GM18861 (cell line): ENCODE measurements around the gene LSM7.

Experiments
- ATAC-seq: cut with Tn5 transposase; IDR thresholded peaks from one replicate; pipeline ENCODE4 v1.9.1; 2021; ENCODE audit not compliant: unreplicated experiment

The LSM7 gene

GRCh38 chr19:2305452-2306280 is 22.7 kb downstream of the LSM7 start:
- ATAC-seq = no peak

DNA sequence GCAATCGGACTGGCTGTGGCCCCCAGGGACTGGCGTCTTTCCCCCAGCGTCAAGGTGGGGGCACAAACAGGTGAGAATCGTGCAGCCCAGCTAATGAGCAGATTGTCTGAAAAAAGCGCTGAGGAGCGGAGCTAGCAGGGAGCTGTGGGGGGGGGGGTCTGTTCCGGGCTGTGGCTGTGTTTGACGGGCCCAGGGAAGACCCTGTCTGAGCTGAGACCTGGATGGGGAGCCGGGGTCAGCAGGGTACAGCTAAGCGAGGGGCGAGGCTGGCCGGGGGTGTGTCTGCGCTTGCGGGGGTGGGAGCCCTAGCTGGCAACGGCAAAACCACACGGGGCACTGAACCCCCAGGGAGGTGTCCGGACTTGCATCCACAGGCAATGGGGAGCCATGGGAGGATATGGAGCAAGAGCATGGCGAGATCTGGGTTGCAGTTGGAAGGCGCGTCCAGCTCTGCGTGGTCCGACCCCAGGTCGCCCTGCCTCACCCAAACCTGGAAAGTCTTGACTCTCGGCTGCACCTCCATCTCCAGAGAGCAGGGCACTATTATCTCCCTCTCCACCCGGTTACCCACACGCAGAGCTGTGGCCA is 25.1 kb downstream of the LSM7 start:
- ATAC-seq = no peak

DNA sequence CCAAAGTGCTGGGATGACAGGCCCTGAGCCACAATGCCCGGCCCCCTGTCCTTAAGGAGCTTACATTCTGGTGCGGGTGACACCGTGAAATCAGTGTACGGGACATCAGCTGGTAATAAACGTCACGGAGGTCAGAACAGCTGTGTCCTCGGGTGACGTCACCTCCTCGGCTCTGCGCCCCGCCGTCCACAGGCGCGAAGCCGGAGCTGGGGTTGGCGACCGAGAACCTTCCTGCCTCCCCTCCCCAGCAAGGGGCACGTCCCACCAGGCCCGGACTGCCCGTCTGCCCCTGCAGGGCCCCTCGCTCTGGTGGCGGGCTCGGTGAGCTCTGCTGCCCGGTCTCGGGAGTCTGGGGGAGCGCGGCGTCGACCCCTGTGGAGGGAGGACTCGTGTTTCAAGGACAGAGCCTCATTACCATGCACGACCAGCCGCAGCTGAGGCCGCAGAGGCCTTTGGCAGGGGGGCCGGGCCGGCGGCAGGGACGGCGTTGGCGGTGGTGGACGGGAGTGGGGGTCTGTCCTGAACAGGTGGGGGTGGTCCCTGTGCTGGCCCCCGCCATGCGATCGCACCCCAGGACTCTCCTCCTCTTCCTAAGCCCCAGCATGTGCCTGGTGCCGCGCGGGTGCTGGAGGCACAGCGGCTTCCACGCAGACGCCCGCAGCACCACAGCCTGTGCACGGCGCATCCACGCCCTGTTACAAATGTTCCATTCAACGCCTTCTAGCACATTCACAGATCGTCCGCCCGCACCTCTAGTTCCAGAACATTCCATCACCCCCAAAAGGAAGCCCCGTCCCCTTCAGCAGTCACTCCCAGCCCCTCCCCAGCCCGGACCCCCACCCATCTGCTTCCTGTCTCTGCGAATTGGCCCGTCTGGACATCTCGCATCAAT is 25.8 kb downstream of the LSM7 start:
- no peak for ATAC-seq

DNA sequence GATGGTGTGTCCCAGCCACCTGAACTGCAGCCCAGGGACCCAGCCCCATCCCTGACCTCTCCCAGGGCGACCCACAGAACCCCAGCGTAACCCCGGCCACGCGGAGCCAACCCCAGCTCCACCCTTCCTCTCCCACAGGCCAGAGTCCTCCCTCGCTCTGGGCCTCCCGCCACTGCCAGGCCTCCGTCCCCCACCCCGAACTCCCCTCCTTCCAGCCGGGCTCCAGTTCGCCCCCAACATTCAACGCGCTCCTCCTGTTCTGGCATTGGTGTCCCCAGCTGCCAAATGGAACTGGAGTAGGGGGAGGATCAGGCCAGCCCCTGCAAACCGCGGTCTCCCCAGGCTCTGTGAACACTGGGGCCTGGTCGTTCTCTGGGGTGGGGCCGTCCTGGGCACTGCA is 27.9 kb downstream of the LSM7 start:
- ATAC-seq = no peak

GRCh38 chr19:2296141-2296540 is 32.2 kb downstream of the LSM7 start:
- no peak for ATAC-seq

DNA sequence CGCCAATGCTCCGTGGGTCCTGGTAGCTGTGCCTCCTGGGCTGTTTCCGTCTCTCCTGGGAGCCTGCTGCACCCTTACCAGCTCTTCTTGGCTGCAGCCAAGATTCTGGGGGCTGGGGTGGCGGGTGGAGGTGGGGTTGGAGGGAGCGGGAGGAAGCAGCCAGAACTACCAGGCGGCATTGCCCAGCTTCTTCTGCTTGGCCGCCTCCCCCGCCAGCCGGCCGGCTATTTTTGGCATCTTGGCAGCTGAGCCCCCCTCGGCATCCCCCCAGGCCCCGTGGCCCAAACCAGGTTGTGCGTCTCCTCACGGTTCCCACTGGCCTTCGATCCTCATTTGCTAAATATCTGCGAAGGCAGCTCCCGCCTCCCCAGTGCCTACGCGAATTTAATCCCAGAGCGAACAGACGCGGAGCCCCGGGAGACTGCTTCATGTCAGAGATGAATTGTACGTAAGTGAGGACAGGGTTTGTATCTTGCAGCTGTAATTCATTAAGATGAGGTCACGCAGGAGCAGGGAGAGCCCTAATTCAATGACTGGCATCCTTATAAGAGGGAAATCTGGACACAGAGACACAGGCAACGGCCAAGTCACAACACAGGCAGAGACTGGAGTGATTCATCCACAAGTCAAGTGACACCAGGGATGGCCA is 33.6 kb downstream of the LSM7 start:
- no peak for ATAC-seq

DNA sequence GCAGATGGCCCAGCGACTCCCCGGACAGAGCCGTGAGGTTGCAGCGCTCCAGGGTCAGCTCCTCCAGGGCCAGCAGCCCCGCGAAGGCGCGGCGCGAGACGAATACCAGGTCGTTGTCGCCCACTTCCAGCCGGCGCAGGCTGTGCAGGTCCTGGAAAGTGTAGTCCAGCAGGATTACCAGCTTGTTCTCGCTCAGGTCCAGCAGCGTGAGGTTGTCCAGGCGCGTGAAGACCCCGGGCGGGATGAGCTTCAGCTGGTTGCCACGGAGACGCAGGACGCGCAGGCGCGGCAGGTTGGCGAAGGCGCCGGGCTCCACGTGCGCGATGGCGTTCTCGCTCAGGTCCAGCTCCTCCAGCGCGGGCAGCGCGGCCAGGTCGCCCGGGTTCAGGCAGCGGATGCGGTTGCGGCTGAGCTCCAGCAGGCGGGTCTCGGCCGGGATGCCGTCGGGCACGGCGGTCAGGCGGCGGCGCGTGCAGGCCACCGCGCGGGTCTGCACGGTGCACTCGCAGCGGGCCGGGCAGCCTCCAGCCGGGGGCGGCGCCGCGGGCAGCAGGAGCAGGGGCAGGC is 37.1 kb downstream of the LSM7 start:
- ATAC-seq = no peak

DNA sequence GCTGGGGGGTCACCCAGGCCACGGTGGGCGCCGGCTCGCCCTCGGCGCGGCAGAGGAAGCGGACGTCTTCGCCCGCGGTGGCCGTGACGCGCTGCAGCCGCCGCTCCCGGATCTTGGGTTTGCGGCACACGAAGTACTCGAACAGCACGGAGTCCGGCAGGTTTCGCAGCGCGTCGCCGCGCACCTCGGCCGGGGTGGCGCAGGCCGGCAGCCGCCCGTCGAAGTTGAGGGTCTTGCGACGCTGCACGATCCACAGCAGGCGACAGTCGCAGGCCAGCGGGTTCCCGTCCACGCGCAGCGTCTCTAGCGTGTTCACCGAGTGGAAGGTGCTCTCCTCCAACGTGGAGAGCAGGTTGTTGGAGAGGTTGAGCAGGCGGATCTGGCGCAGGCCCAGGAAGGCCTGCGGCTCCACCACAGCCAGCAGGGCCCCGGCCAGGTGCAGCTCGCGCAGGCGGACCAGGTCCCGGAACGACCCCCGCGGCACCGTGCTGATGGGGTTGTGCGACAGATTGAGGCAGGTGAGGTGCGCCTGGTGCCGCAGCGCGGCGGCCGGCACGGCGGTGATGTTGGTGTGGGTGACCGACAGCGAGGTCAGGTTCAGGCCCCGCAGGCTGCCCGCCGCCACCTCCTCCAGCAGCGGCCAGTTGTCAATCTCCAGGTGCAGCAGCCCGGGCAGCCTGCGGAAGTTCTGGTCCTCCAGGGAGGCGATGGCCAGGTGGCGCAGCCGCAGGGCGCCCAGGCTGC is 37.8 kb downstream of the LSM7 start:
- ATAC-seq = peak; percentile 17

DNA sequence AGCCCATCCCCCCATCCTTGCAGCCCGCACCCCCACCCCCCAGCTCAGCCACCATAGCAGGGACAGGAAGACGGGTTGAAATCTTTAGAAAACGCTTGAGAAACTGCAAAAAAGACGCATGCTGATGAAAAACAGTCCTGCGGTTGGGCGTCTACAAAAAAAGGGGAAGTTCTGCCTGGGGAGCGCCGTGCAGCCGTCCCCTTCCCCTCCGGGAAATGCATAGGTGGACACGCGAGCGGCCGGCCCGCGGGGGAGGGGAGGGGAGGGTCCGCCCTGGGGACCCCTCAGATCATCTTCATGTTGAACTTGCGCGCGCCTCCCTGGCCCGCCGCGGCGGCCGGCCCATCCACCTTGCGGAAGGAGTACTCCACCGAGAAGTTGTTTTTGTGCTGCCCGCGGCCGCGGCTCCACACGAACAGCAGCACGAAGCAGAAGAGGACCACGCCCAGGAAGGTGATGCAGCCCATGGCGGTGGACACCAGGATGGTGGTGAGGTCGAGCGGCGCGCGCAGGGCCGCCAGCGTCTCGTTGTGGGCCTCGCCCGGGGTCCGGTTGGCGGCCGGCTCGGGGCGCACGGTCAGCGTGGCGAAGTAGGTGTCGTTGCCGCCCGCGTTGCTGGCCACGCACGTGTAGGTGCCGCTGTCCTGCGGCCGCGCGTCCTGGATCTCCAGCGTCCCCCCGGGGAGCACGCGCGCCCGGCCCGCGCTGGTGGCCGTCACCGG is 38.5 kb downstream of the LSM7 start:
- ATAC-seq = peak; percentile 36

DNA sequence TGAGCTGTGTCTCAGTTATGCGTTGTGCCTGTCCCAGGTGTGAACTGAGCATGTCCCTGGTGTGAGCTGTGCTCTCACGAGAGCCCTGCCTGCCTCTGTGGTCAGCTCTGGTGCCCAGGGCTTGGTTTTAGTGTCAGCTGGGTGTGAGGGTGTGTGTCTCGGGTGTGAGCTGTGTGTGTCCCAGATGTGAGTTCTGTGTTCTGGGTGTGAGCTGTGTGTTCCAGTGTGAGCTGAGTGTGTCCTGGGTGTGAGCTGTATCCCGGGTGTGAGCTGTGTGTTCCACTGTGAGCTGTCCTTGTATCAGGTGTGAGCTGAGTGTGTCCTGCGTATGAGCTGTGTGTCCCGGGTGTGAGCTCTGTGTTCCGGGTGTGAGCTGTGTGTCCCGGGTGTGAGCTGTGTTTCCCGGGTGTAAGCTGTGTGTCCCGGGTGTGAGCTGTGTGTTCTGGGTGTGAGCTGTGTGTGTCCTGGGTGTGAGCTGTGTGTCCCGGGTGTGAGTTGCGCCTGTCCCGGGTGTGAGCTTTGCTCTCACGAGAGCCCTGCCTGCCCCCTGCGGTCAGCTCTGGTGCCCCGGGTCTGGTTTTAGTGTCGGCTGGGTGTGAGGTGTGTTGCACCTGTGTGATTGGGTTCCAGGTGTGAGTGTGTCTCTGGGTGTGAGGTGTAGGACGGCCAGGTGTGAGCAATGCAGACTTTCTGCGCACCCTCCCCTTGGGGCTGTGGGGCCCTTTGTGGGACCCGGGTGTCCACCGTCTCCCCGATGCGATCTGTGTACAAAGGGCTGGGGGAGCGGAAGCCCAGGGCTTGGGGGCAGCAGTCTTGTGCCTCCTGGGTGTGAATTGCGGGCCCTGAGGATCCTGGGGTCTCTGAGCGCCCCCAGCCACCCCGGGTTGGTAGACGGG is 39.3 kb downstream of the LSM7 start:
- ATAC-seq = no peak

DNA sequence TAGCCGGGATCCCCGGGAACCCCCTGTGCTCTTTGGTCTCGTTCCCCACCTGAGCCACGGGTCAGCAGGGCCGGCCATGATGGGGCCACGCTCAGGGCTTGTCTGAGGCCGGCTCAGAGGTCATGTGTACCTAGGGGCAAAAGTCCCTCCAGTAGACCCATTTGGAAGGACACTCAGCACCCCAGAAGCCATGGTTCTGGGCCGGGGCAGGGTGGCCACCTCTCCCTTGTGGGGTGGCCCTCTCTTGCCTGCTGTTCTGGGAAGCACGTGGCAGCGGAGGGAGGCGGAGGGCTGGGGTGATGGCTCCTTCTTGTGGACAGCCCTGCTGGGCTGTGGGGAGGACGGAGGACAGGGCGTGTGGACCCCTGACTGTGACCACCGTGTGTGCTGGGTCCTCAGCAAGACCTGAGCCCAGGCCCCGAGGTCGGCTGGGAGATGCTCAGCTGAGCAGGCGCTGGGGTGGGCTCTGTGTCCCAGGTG is 40.0 kb downstream of the LSM7 start:
- ATAC-seq = no peak

DNA sequence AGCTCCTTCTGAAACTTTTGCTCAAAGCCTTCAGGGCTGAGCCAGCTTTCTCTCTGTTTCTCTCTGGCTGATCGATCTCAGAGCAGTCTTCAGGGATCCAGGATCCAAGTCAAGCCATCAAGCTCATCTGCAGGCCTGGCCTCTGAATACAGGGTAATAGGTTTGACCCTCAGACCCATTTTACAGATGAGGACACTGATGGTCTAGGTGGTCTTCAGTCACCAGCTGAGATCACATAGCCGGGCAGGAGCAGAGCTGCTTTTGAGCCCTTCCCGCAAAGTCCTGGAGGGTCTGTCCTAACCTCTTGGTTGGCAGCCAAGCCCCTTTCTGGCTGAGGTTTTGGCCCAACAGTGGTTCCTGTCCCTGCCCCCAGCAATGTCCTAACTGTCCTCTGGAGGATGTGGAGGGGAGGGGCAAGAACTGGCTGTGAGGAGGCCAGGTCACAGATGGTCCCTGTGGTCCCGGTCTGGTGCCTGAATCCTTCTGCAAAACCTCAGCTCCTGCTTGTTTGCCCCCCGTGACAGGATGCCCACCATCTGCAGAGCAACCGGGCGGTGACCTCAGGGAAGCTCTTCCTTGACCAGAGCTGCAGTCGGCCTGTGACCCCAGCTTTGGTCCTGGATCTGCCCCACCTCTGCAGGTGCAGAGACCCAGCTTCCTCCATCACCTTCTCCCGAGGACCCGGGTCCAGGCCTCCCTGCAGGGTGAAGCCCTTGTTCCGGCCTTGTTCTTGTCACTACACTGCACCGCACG is 40.6 kb downstream of the LSM7 start:
- no peak for ATAC-seq

- no peak for ATAC-seq
These were observed 41.8 kb downstream of the LSM7 start for GRCh38 chr19:2286402-2287140.

DNA sequence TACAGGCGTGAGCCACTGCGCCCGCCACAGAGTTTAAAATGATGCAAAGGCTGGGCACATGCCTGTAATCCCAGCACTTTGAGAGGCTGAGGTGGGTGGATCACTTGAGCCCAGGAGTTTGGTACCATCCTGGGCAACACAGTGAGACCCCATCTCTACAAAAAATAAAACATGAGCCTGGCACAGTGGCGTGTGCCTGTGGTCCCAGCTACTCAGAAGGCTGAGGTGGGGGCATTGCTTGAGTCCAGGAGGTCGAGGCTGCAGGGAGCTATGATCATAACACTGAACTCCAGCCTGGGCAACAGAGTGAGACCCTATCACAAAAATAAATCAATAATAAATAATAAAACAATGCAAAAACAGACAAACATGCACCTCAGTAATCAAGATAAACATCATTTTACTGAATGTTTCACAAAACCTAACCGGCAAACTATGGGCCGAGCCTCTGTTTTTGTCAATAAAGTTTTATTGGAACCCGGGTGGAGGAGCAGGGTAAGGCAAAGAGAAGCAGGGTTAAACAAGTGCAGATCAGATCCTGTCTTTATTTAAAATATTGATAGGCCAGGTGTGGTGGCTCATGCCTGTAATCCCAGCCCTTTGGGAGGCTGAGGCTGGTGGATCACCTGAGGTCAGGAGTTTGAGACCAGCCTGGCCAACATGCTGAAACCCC is 44.4 kb downstream of the LSM7 start:
- ATAC-seq = no peak

GRCh38 chr19:2282862-2283237 is 45.5 kb downstream of the LSM7 start:
- no peak for ATAC-seq

DNA sequence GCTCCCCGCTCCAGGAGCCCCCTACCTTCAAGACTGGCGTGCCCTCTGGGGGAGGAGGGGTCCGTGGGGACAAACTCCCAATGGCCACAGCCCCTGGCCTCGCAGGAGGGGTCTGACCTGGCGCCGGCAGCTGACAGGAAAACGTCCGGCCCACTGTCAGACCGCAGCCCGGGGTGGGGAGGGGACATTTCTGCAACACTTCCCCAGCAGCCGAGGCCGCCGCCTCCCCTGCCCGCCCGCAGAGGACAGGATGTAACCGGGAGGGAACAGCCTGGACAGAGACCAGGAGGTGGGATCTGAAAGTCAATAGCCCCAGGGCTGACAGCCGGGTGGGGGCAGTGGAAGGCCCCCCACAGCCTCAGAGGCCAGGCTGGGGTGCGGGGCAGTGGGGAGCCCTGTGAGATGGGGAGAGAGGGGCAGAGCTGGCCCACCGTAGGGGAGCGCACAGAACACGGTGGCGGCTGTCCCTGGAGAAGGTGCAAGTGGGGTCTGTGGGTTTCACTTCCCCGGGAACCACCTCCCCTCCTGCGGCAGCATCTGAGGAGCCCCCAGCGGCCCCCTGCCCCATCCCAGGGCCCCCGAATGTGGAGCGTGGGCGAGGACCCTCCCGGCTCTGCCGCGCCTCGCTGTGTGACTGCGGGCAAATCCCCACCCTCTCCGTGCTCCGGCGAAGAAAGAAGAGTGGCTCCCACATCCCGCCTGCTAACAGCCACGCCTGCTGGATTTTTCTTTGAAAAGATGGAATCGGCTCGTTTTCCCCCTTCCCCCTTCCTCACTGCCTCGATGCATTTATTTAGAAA is 46.1 kb downstream of the LSM7 start, which contains the start of gene PEAK3:
Gene PEAK3, minus strand, starts transcription at position 114 of the 800 bp plus-strand sequence. CDS start 1,244 bp downstream, outside the sequence.
- ATAC-seq = no peak
